GM23338 (cell line): Measurements from ENCODE around the gene PAEP. TPM values are rescaled to one million over a fixed set of nuclear protein-coding genes. Genes with fewer than 3 reads are reported as not detected.

Source experiments
- ATAC-seq: fragments of 200-7000 bp; cut with Tn5 transposase; 3 replicates; pipeline ENCODE4 v1.9.1; 2020
- DNase-seq: peaks from one replicate; pipeline ENCODE4 v3.0.0-alpha.2; 2015; ENCODE audit warnings: low spot score
- H2AFZ ChIP-seq: fragments of 200-600 bp; sonication (generic); 2 replicates; pipeline ENCODE4 v1.8.0; 2016; ENCODE audit warnings: antibody characterized with exemption, mild to moderate bottlenecking, moderate library complexity
- H3F3A ChIP-seq: fragments of 200-600 bp; sonication (generic); replicated peaks from 2 replicates; pipeline ENCODE4 v1.8.0; 2017; ENCODE audit warnings: antibody characterized with exemption, mixed run types, low read depth
- H3K27ac ChIP-seq: fragments of 200-600 bp; sonication (generic); 2 replicates; pipeline ENCODE4 v1.6.1; 2016; ENCODE audit warnings: low read depth
- H3K27me3 ChIP-seq: fragments of 200-600 bp; sonication (generic); 2 replicates; pipeline ENCODE4 v1.8.0; 2016; ENCODE audit warnings: mild to moderate bottlenecking, mixed run types, moderate library complexity; ENCODE audit not compliant: insufficient read depth
- H3K36me3 ChIP-seq: fragments of 200-600 bp; sonication (generic); 2 replicates; pipeline ENCODE4 v1.8.0; 2016; ENCODE audit warnings: mild to moderate bottlenecking; ENCODE audit not compliant: insufficient read depth
- H3K4me1 ChIP-seq: fragments of 200-600 bp; sonication (generic); 2 replicates; pipeline ENCODE4 v1.8.0; 2016; ENCODE audit warnings: mild to moderate bottlenecking, moderate library complexity; ENCODE audit not compliant: insufficient read depth
- H3K4me2 ChIP-seq: fragments of 200-600 bp; sonication (generic); 2 replicates; pipeline ENCODE4 v1.7.1; 2017; ENCODE audit warnings: mixed run types
- H3K4me3 ChIP-seq: fragments of 200-600 bp; sonication (generic); 2 replicates; pipeline ENCODE4 v1.6.1; 2016; ENCODE audit warnings: mixed run types
- H3K79me2 ChIP-seq: fragments of 200-600 bp; sonication (generic); replicated peaks from 2 replicates; pipeline ENCODE4 v1.8.0; 2017; ENCODE audit warnings: mild to moderate bottlenecking; ENCODE audit not compliant: insufficient read depth
- H3K9me2 ChIP-seq: fragments of 200-600 bp; sonication (generic); 2 replicates; pipeline ENCODE4 v1.8.0; 2017; ENCODE audit not compliant: insufficient read depth
- H4K20me1 ChIP-seq: fragments of 200-600 bp; sonication (generic); replicated peaks from 2 replicates; pipeline ENCODE4 v1.8.0; 2017; ENCODE audit warnings: mild to moderate bottlenecking; ENCODE audit not compliant: insufficient read depth
- H3K27ac Mint-ChIP-seq: 2 replicates; pipeline ENCODE4 v1.8.0; 2020; ENCODE audit warnings: inconsistent platforms, mild to moderate bottlenecking, moderate library complexity, mixed read lengths
- H3K27me3 Mint-ChIP-seq: 3 replicates; pipeline ENCODE4 v1.8.0; 2022; ENCODE audit warnings: low read depth, mild to moderate bottlenecking, moderate library complexity, mixed read lengths, inconsistent platforms; ENCODE audit not compliant: insufficient read depth, poor library complexity
- H3K36me3 Mint-ChIP-seq: 3 replicates; pipeline ENCODE4 v1.8.0; 2021; ENCODE audit warnings: low read depth, mild to moderate bottlenecking, inconsistent platforms, moderate library complexity, mixed read lengths
- H3K4me1 Mint-ChIP-seq: 3 replicates; pipeline ENCODE4 v1.8.0; 2020; ENCODE audit warnings: mild to moderate bottlenecking, inconsistent platforms, mixed read lengths
- H3K4me3 Mint-ChIP-seq: 3 replicates; pipeline ENCODE4 v1.8.0; 2021; ENCODE audit warnings: moderate library complexity, mild to moderate bottlenecking, inconsistent platforms, mixed read lengths
- H3K9me3 Mint-ChIP-seq: 3 replicates; pipeline ENCODE4 v1.8.0; 2020; ENCODE audit warnings: moderate library complexity, mild to moderate bottlenecking, inconsistent platforms, mixed read lengths
- CREB1 ChIP-seq: fragments of 250-450 bp; sonication (Bioruptor Pico); IDR thresholded peaks from 2 replicates; pipeline ENCODE4 v1.5.0; 2020; ENCODE audit warnings: low read depth, mild to moderate bottlenecking, moderate library complexity
- CTCF ChIP-seq, 2 experiments: fragments of 200-600 bp in 1 of 2; sonication (generic) in 1 of 2; conservative IDR thresholded peaks; 2 replicates each; pipeline versions ENCODE4 v1.5.1 to v1.6.1; 2016 to 2017; ENCODE audit warnings: antibody characterized with exemption in 2 of 2, low read depth in 2 of 2, mild to moderate bottlenecking in 2 of 2, moderate library complexity in 1 of 2
- ETS1 ChIP-seq: IDR thresholded peaks from 2 replicates; pipeline ENCODE4 v1.6.1; 2016; ENCODE audit warnings: antibody characterized with exemption
- EZH2 ChIP-seq: fragments of 200-600 bp; sonication (generic); IDR thresholded peaks from one replicate; pipeline ENCODE4 v1.8.0; 2017; ENCODE audit warnings: antibody characterized with exemption, mild to moderate bottlenecking, low read depth; ENCODE audit not compliant: unreplicated experiment
- EZH2phosphoT487 ChIP-seq: fragments of 200-600 bp; sonication (generic); IDR thresholded peaks from one replicate; pipeline ENCODE4 v1.8.1; 2018; ENCODE audit warnings: antibody characterized with exemption; ENCODE audit not compliant: unreplicated experiment
- NANOG ChIP-seq: IDR thresholded peaks from 2 replicates; pipeline ENCODE4 v1.6.1; 2016; ENCODE audit warnings: antibody characterized with exemption, borderline replicate concordance
- POLR2AphosphoS5 ChIP-seq: IDR thresholded peaks from 2 replicates; pipeline ENCODE4 v1.6.1; 2016; ENCODE audit warnings: antibody characterized with exemption, low read depth
- REST ChIP-seq: IDR thresholded peaks from one replicate; pipeline ENCODE4 v1.6.1; 2018; ENCODE audit warnings: antibody characterized with exemption; ENCODE audit not compliant: unreplicated experiment
- STAT1 ChIP-seq: IDR thresholded peaks from one replicate; pipeline ENCODE4 v1.6.1; 2016; ENCODE audit warnings: antibody characterized with exemption; ENCODE audit not compliant: unreplicated experiment
- ZNF114 ChIP-seq: fragments of 250-450 bp; sonication (Bioruptor Pico); IDR thresholded peaks from 2 replicates; pipeline ENCODE4 v1.5.0; 2020; ENCODE audit warnings: mild to moderate bottlenecking, moderate library complexity
- polyA plus RNA-seq: library from polyadenylated mRNA; unstranded; fragments of >200 nt; fragmentation: Nextera tagmentation; extraction: Ambion mirVana; gene quantifications from 2 replicates; pipeline ENCODE4 v1.2.1, GENCODE V29; 2016
- total RNA-seq: library from RNA; depleted of rRNA; stranded (reverse); fragments of >200 nt; shearing (Covaris generic); gene quantifications from 2 replicates; pipeline ENCODE4 v1.2.3, GENCODE V29; 2014

Gene PAEP
- total and polyA plus RNA-seq, 2 experiments from 2014 or later, result not detected

- Mint-ChIP-seq H3K4me3 (no peak overlapping the region), H3K36me3 (peaks cover 7% of the 10 kb centered on the region; the same call in 2 of the 3 replicates), H3K27ac (no peak overlapping the region), H3K27me3 (no peaks in the 10 kb centered on the region), H3K4me1 (peaks cover 7% of the 10 kb centered on the region), H3K9me3 (peaks cover 15% of the 10 kb centered on the region)
- no peak overlapping the region for H3K4me2 ChIP-seq
- no peaks in the 10 kb centered on the region for H3K79me2 ChIP-seq
- no peaks in the 10 kb centered on the region for H3F3A ChIP-seq
- no peak for DNase-seq
- no peaks in the 10 kb centered on the region for H4K20me1 ChIP-seq
- no peaks in the 10 kb centered on the region for H3K9me2 ChIP-seq
- H3K4me3 ChIP-seq, result no peak overlapping the region
- H3K27ac ChIP-seq, result no peak overlapping the region
- no peaks in the 10 kb centered on the region for H3K4me1 ChIP-seq
- no peaks in the 10 kb centered on the region for H3K36me3 ChIP-seq
- H3K27me3 ChIP-seq, result no peaks in the 10 kb centered on the region
- no peak overlapping the region for H2AFZ ChIP-seq
- TF ChIP-seq POLR2AphosphoS5 (no peak), ZNF114 (CRISPR knock-in tag) (no peak), EZH2 (no peak), REST (no peak), CREB1 (CRISPR knock-in tag) (no peak)
- ATAC-seq, result no peak
Measured at GRCh38 chr9:135573124-135573523, 11.6 kb downstream of the PAEP start.

- H3K4me3 Mint-ChIP-seq, result no peak overlapping the region
- no peaks in the 10 kb centered on the region for H3K27me3 Mint-ChIP-seq
- Histone ChIP-seq H3K4me1 (no peaks in the 10 kb centered on the region), H3F3A (no peaks in the 10 kb centered on the region), H3K27me3 (no peaks in the 10 kb centered on the region), H3K27ac (no peak overlapping the region), H3K9me2 (0 out of 2 replicates have a peak, but pooled peaks cover 4% of the 10 kb centered on the region), H3K79me2 (no peaks in the 10 kb centered on the region), H3K4me3 (no peak overlapping the region), H2AFZ (no peak overlapping the region), H3K4me2 (no peak overlapping the region), H3K36me3 (no peaks in the 10 kb centered on the region), H4K20me1 (no peaks in the 10 kb centered on the region)
- peaks cover 7% of the 10 kb centered on the region for H3K4me1 Mint-ChIP-seq
- no peak for ATAC-seq
- peaks cover 6% of the 10 kb centered on the region for H3K9me3 Mint-ChIP-seq
- peaks cover 2% of the 10 kb centered on the region; the same call in 2 of the 3 replicates for H3K36me3 Mint-ChIP-seq
- H3K27ac Mint-ChIP-seq, result no peak overlapping the region
- DNase-seq, result no peak
- TF ChIP-seq REST, result no peak
- no peak for TF ChIP-seq NANOG
- no peak for TF ChIP-seq ZNF114 (CRISPR knock-in tag)
- TF ChIP-seq STAT1, result no peak
- no peak for TF ChIP-seq ETS1
- no peak for TF ChIP-seq CREB1 (CRISPR knock-in tag)
- no peak; a peak in 1 of 4 replicates for TF ChIP-seq CTCF (conservative IDR thresholded peaks at IDR 0.05; ENCODE audit: low read depth in 2 of 2)
- no peak for TF ChIP-seq EZH2phosphoT487
- TF ChIP-seq EZH2, result no peak
Measured at GRCh38 chr9:135574331-135574730, 12.8 kb downstream of the PAEP start.
